Muscle of arm (tissue), 14 donors: Measurements from ENCODE around the gene KRTAP5-7. TPM values are rescaled to one million over a fixed set of nuclear protein-coding genes. Genes with fewer than 3 reads are reported as not detected.
"Not testable (repeated sequence)": the region's sequence is repeated elsewhere in the genome, so short reads cannot be mapped to it uniquely, and the experiment has no call there.

ENCODE experiments used
- DNase-seq: peaks from one replicate; pipeline ENCODE4 v3.0.0-alpha.2; 2013
- long read RNA-seq, 11 donors: transcript quantifications; one replicate each; lab custom pipeline, GENCODE V29; 2026
- polyA plus RNA-seq, 12 donors: library from polyadenylated mRNA; unstranded; fragments of 120-200 nt; gene quantifications; one replicate each; pipeline ENCODE4 v1.2.1, GENCODE V29; 2013; ENCODE audit not compliant: insufficient read length in 12 of 12

The KRTAP5-7 gene
- under 1 TPM in 3 of 12 donors, not detected in 9; 0.12 to 0.19 (median 0.19) TPM for polyA plus RNA-seq
- long read RNA-seq, donor 1 = 0 reads
- long read RNA-seq, donor 2 = 0 reads
- long read RNA-seq, donor 3 = 0 reads
- long read RNA-seq, donor 4 = 0 reads
- long read RNA-seq, donor 5 = 0 reads
- long read RNA-seq, donor 6 = 0 reads
- long read RNA-seq, donor 7 = 0 reads
- long read RNA-seq, donor 8 = 0 reads
- long read RNA-seq, donor 9 = 0 reads
- long read RNA-seq, donor 10 = 0 reads
- long read RNA-seq, donor 11 = 0 reads

GRCh38 chr11:71526796-71527575, at the start of gene KRTAP5-7:
Gene KRTAP5-7 (plus strand): TSS chr11:71527267. CDS start chr11:71527301, 34 bp downstream.
- DNase-seq = not testable (repeated sequence)

DNA sequence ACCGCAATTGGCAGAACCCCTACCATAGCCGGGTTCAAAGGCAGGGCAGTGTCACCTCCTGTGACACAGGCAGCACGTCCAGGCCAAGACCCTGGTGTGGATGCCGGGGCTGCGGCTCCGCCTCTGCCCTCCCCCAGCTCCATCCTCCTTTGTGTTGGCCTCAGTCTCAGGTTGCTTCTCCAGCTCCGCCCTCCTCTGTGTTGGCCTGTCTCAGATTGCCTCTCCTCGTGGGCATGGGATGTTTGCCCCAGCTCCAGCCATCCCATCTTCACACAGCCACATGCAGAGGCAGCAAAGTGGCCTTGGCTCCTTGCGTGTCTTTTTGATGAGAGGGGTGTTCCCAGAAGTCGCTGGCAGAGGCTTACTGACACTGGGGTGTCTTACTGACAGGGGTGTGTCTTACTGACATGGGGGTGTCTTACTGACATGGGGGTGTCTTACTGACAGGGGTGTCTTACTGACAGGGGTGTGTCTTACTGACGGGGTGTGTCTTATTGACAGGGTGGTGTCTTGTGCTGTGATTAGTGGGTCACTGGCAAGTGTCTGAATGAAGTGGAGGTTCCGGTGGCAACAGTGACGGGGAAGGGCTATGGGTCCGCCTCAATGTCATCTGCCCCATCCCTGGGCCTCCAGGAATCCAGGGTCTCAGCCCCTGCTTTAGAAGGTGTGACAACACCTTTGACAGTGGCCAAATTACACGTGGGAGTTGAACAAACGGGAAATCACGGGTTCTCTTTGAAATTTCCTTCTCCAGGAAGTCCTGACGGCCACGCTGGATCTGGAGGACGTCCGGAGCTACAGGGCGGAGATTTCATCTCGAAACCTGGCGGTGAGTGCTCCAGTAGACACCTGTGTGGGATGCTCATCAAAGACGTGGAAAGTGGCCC, 49.2 kb upstream of the KRTAP5-7 start:
- no peak for DNase-seq

DNA sequence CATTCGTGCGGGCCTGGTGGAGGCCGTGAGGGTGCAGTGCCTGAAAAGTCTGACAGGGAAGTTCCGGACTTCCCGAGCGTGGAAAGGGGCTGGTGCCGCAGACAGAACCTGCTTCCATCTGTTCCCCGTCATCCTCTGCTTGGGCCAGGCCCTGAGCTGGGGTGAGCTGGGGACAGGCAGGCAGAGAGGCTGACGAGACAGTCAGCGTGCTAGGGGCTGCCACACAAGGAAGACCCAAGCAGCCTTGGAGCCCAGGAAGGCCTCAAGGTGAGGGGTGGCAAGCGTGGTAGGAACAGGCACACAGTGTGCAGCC, 48.6 kb upstream of the KRTAP5-7 start:
- DNase-seq = no peak

DNA sequence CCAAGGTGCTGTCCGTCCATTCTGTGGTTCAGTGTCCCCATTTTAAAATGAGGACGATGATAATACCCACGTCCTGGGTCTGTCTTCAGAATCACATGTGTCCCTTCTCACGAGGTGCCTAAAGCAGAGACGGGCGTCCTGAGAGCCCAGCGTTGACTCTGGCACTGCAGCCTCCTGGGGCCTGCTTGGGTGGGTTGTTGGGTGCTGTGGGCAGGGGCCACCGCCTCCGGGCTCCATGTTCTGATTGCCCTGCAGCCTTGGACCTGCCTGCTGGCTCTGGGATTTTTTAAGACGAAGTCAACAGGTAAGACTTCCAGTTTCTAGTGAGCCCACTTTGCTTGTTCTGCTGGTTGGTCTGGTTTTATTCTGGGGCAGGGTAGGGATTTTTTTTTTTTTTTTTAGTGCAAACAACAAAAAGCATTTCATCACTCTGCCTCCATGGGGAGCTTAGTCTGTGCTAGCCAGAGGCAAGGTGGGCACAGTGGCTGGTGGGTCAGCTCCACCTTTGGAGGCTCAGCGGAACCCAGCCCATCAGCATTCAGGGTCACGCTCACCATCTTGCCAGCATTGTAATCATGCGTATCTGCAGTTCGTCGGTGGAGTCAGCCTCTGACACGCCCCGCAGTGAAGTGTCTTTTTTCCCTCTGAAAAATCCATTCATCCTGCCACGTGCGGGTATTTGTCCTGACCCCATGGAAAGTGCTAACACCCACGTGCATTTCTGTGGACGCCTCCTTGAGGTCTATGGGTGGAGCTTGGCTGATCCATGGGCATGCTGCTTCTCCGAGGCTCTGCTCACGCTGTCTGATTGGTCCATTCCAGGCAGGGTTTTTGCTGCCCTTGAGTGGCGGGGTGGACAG, 45.7 kb upstream of the KRTAP5-7 start:
- DNase-seq = no peak

GRCh38 chr11:71482216-71482615, 44.9 kb upstream of the KRTAP5-7 start:
- no peak for DNase-seq

DNA sequence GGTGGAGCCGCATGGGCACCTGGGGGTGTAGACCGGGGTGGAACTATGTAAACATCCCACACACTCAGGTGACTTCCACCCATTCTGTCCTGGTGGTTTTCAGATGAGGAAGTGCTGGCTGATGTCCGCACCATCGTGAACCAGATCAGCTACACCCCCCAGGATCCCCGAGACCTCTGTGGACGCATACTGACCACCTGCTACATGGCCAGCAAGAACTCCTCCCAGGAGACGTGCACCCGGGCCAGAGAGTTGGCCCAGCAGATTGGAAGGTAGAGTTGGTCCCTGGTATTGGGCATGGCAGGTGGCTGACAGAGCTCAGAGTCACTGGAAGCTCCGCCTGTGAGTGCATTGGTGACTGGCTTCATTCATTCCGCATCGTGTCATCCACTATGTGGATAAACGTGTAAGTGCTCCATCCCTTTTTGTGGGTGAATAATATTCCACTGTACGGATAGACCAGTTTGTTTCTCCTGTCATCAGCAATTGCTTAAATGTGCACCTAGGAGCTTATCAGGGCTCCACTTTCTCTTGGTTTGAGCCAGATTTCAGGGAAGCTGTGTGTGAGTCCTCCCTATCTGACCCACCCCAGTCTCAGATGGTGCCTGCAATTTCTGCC, 44.2 kb upstream of the KRTAP5-7 start:
- DNase-seq = no peak

DNA sequence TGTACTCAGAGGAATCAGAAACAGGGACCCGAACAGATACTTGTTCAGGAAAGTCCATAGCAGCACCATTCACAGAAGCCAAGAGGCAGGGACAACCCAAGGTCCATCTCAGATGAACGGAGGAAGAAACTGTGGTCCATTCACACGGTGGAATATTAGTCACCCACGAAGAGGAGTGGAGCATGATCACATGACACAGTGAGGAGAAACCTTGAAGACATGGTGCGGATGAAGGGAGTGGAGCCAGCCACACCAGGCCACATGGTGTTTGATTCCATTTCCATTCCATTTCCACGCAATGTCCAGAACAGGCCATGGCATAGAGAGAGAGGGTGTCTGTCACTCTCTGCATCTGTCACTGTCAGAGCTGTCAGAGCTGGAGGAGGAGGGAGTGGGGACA, 43.4 kb upstream of the KRTAP5-7 start:
- DNase-seq = no peak

- DNase-seq = no peak
These were observed 42.6 kb upstream of the KRTAP5-7 start for GRCh38 chr11:71484248-71485062.

DNA sequence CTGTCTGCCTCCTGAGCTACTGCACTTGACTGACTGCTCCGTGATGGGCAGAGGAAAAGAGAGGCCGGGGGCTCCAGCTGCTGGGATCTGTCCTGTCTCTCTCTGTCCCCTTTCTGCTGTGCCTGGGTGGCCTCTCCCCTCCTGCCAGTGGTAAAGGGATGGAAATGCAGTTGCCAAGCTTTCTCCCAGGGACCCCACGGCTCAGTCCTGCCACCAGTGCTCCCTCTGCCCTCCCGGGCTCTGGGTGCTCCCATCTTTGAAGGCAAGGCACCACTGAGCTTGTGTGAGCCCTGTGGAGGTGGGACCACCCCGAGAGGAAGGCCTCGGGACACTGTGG, 42.0 kb upstream of the KRTAP5-7 start:
- no peak for DNase-seq

- DNase-seq = no peak
These were observed 41.6 kb upstream of the KRTAP5-7 start for GRCh38 chr11:71485466-71485865.

DNA sequence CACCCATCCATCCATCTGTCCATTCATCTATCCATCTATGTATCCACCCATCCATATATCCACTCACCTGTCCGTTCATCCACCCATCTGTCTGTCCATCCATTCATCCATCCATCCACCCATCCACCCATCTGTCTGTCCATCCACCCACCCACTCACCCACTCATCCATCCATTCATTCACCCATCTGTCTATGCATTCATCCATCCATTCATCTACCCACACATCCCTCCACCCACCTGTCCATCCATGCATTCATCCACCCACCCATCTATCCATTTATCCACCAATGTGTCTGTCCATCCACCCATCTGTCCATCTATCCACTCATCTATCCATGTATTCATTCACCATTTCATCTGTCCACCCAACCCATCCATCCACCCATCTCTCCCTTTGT, 40.7 kb upstream of the KRTAP5-7 start:
- no peak for DNase-seq

DNA sequence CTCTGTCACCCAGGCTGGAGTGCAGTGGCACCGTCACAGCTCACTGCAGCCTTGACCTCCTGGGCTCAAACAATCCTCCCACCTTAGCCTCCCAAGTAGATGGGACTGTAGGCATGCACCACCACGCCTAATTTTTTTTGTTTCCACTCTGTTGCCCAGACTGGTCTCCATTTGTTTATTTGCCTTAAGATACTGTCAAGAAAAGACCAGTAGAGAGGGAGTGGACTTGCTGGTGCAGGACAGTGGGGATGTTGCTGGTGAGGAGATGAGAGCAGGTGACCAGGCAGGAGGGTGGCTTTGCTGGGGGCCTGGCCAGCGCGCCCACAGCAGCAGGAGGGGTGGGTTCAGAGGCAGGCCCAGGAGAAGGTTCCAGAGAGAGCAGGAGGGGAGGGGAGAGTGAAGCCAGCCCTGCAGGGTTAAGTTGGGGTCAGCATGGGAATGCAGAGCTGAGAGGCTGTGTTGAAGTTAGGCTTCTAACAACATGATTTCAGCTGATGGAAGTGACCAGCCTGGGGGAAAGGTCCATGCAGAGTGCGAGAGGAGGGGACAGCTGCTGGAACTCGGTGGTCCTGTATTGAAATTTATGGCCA, 38.3 kb upstream of the KRTAP5-7 start:
- no peak for DNase-seq

GRCh38 chr11:71489311-71490043, 37.6 kb upstream of the KRTAP5-7 start:
- no peak for DNase-seq

GRCh38 chr11:71490044-71490730, 36.9 kb upstream of the KRTAP5-7 start:
- no peak for DNase-seq

DNA sequence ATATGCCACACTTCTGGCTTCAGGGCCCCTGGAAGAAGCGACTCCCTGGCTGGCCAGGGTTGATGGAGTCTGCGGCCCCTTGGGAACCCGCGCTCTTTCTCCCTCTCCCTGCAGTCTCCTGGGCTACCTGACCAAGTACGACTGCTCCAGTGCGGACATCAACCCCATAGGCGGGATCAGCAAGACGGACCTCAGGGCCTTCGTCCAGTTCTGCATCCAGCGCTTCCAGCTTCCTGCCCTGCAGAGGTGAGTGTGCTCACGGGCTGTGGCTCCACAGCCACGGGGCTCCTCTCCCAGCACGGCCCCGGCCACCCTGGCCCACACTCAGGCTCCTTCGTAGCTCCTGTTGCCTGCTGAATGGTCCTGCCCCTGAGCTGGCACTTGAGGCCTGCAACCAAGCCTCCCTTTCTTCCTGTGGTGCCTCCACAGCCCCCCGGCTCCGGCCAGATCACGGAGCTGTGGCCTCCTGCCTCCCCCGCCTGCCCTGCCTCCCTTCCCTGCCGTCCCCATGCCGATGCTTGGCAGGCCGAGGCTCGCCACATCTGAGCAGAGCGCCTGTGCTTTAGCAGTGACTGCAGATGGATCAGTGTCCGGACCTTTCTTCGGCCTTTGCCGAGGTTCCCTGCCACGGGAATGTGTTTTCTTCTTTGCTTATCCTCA, 36.2 kb upstream of the KRTAP5-7 start:
- no peak for DNase-seq

- no peak for DNase-seq
These were observed 35.5 kb upstream of the KRTAP5-7 start for GRCh38 chr11:71491531-71491930.

DNA sequence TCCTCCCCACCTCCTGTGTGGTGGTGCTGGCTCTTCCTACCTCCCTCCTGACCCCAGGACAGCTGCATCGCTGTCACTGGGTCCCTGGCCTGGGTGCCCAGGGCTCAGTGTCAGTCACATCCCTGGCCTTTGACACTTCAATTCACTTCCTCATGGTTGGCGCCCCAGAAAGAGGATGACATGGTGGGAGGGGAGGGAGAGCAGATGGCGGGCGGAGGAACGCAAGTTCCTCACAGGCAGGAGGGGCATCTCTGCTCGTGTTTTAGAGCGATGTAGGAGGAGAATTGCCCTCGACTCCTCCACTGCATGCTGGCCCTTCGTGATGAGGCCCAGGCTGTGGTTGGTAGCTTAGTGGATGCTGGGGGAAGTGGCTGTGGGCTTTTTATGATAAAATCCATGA, 35.1 kb upstream of the KRTAP5-7 start:
- DNase-seq = no peak
